ENCODE measurements around the gene ARHGAP23. TPM values are rescaled to one million over a fixed set of nuclear protein-coding genes. Genes with fewer than 3 reads are reported as not detected.

ARHGAP23 gene
- total RNA-seq, 1 experiment from 2014 or later: 97.9 TPM

- H3K9me3 ChIP-seq (ENCODE audit: control insufficient read depth, low read depth, low read length): no peaks in the 10 kb centered on the region
- peaks cover 2 to 19% (median 4%) of the 10 kb centered on the region in 3 experiments; a peak in 5 of 7 replicates for H3K36me3 Mint-ChIP-seq (ENCODE audit: insufficient read depth in 1 of 3, low read depth in 3 of 3)
- H3K27ac Mint-ChIP-seq: peak overlapping the region; percentile 80 to 87 (median 85); a peak in 5 of 7 replicates
- H3K23ac ChIP-seq (ENCODE audit: insufficient read length, low read depth, low read length): no peak overlapping the region
- H2BK12ac ChIP-seq (ENCODE audit: insufficient read length, low read depth, low read length): no peak overlapping the region
- H3K79me1 ChIP-seq (ENCODE audit: insufficient read depth, low read depth, low read length, poor library complexity, severe bottlenecking): no peaks in the 10 kb centered on the region
- H3K4me2 ChIP-seq (ENCODE audit: insufficient read depth, insufficient read length, low read length): peak overlapping the region; percentile 24
- no peak for TF ChIP-seq CTCF (conservative IDR thresholded peaks at IDR 0.05)
- H2BK15ac ChIP-seq (ENCODE audit: low read depth, low read length): no peak overlapping the region
- H4K8ac ChIP-seq (replicated peaks; ENCODE audit: insufficient read length, low read depth, low read length): no peak overlapping the region
- H2AK5ac ChIP-seq (ENCODE audit: insufficient read length, low read length): no peak overlapping the region
- H2BK120ac ChIP-seq (ENCODE audit: low read depth, low read length, poor library complexity, severe bottlenecking): no peak overlapping the region
- H3K14ac ChIP-seq (ENCODE audit: insufficient read depth, low read length): no peak overlapping the region
- H3K27ac ChIP-seq (ENCODE audit: insufficient read length, low read depth, low read length): no peak overlapping the region
- no peak overlapping the region for H2AFZ ChIP-seq (ENCODE audit: low read length)
- H4K5ac ChIP-seq (ENCODE audit: insufficient read length, low read depth, low read length): no peak overlapping the region
- no peaks in the 10 kb centered on the region for H4K20me1 ChIP-seq (ENCODE audit: control insufficient read depth, insufficient read depth, insufficient read length)
- no peak overlapping the region for H3K9ac ChIP-seq (ENCODE audit: extremely low read depth, insufficient read length, low read length)
- no peak for DNase-seq
- no peak overlapping the region for H3K4ac ChIP-seq (ENCODE audit: low read depth, low read length)
- no peaks in the 10 kb centered on the region for H3K23me2 ChIP-seq (ENCODE audit: insufficient read length, low read depth, low read length, poor library complexity, severe bottlenecking)
- H2BK5ac ChIP-seq (ENCODE audit: insufficient read length, low read length): no peak overlapping the region
- H3K4me1 ChIP-seq (ENCODE audit: insufficient read depth, low read length): peaks cover 6% of the 10 kb centered on the region; the same call in 1 of the 2 replicates
- peaks cover 54% of the 10 kb centered on the region in 2 experiments for H3K4me1 Mint-ChIP-seq
- no peak overlapping the region for H4K91ac ChIP-seq (ENCODE audit: insufficient read length, low read depth, low read length)
- no peak overlapping the region for H3T11ph ChIP-seq (ENCODE audit: low read length)
- H3K4me3 Mint-ChIP-seq: peak overlapping the region; percentile 34 to 60; a peak in 4 of 5 replicates
- no peaks in the 10 kb centered on the region for H3K27me3 ChIP-seq (ENCODE audit: insufficient read depth, low read length)
- WGBS (ENCODE audit: extremely low coverage, insufficient read length, low lambda C conversion rate): no CpG with 5 or more reads among the region's 9 CpGs
- H3K79me2 ChIP-seq (ENCODE audit: insufficient read depth, low read length): peaks cover 4% of the 10 kb centered on the region; the same call in 1 of the 2 replicates
- no peaks in the 10 kb centered on the region for H3K27me3 Mint-ChIP-seq (ENCODE audit: low read depth)
- no peak overlapping the region for H3K56ac ChIP-seq (ENCODE audit: insufficient read length, low read depth, low read length)
- no peak overlapping the region for H3K18ac ChIP-seq (ENCODE audit: insufficient read length, low read depth, low read length)
- no peak overlapping the region for H2BK20ac ChIP-seq (ENCODE audit: low read depth, low read length, poor library complexity, severe bottlenecking)
- H3K9me3 Mint-ChIP-seq: no peaks in the 10 kb centered on the region
These were observed 13.3 kb downstream of the ARHGAP23 start for GRCh38 chr17:38441429-38442061.
